GM23338 (cell line): ENCODE measurements around the gene HADH. TPM values are rescaled to one million over a fixed set of nuclear protein-coding genes. Genes with fewer than 3 reads are reported as not detected.

Experiments
- ATAC-seq: fragments of 200-7000 bp; cut with Tn5 transposase; 3 replicates; pipeline ENCODE4 v1.9.1; 2020
- DNase-seq: peaks from one replicate; pipeline ENCODE4 v3.0.0-alpha.2; 2015; ENCODE audit warnings: low spot score
- H2AFZ ChIP-seq: fragments of 200-600 bp; sonication (generic); 2 replicates; pipeline ENCODE4 v1.8.0; 2016; ENCODE audit warnings: antibody characterized with exemption, mild to moderate bottlenecking, moderate library complexity
- H3F3A ChIP-seq: fragments of 200-600 bp; sonication (generic); replicated peaks from 2 replicates; pipeline ENCODE4 v1.8.0; 2017; ENCODE audit warnings: antibody characterized with exemption, mixed run types, low read depth
- H3K27ac ChIP-seq: fragments of 200-600 bp; sonication (generic); 2 replicates; pipeline ENCODE4 v1.6.1; 2016; ENCODE audit warnings: low read depth
- H3K27me3 ChIP-seq: fragments of 200-600 bp; sonication (generic); 2 replicates; pipeline ENCODE4 v1.8.0; 2016; ENCODE audit warnings: mild to moderate bottlenecking, mixed run types, moderate library complexity; ENCODE audit not compliant: insufficient read depth
- H3K36me3 ChIP-seq: fragments of 200-600 bp; sonication (generic); 2 replicates; pipeline ENCODE4 v1.8.0; 2016; ENCODE audit warnings: mild to moderate bottlenecking; ENCODE audit not compliant: insufficient read depth
- H3K4me1 ChIP-seq: fragments of 200-600 bp; sonication (generic); 2 replicates; pipeline ENCODE4 v1.8.0; 2016; ENCODE audit warnings: mild to moderate bottlenecking, moderate library complexity; ENCODE audit not compliant: insufficient read depth
- H3K4me2 ChIP-seq: fragments of 200-600 bp; sonication (generic); 2 replicates; pipeline ENCODE4 v1.7.1; 2017; ENCODE audit warnings: mixed run types
- H3K4me3 ChIP-seq: fragments of 200-600 bp; sonication (generic); 2 replicates; pipeline ENCODE4 v1.6.1; 2016; ENCODE audit warnings: mixed run types
- H3K79me2 ChIP-seq: fragments of 200-600 bp; sonication (generic); replicated peaks from 2 replicates; pipeline ENCODE4 v1.8.0; 2017; ENCODE audit warnings: mild to moderate bottlenecking; ENCODE audit not compliant: insufficient read depth
- H3K9me2 ChIP-seq: fragments of 200-600 bp; sonication (generic); 2 replicates; pipeline ENCODE4 v1.8.0; 2017; ENCODE audit not compliant: insufficient read depth
- H4K20me1 ChIP-seq: fragments of 200-600 bp; sonication (generic); replicated peaks from 2 replicates; pipeline ENCODE4 v1.8.0; 2017; ENCODE audit warnings: mild to moderate bottlenecking; ENCODE audit not compliant: insufficient read depth
- H3K27ac Mint-ChIP-seq: 2 replicates; pipeline ENCODE4 v1.8.0; 2020; ENCODE audit warnings: inconsistent platforms, mild to moderate bottlenecking, moderate library complexity, mixed read lengths
- H3K27me3 Mint-ChIP-seq: 3 replicates; pipeline ENCODE4 v1.8.0; 2022; ENCODE audit warnings: low read depth, mild to moderate bottlenecking, moderate library complexity, mixed read lengths, inconsistent platforms; ENCODE audit not compliant: insufficient read depth, poor library complexity
- H3K36me3 Mint-ChIP-seq: 3 replicates; pipeline ENCODE4 v1.8.0; 2021; ENCODE audit warnings: low read depth, mild to moderate bottlenecking, inconsistent platforms, moderate library complexity, mixed read lengths
- H3K4me1 Mint-ChIP-seq: 3 replicates; pipeline ENCODE4 v1.8.0; 2020; ENCODE audit warnings: mild to moderate bottlenecking, inconsistent platforms, mixed read lengths
- H3K4me3 Mint-ChIP-seq: 3 replicates; pipeline ENCODE4 v1.8.0; 2021; ENCODE audit warnings: moderate library complexity, mild to moderate bottlenecking, inconsistent platforms, mixed read lengths
- H3K9me3 Mint-ChIP-seq: 3 replicates; pipeline ENCODE4 v1.8.0; 2020; ENCODE audit warnings: moderate library complexity, mild to moderate bottlenecking, inconsistent platforms, mixed read lengths
- CREB1 ChIP-seq: fragments of 250-450 bp; sonication (Bioruptor Pico); IDR thresholded peaks from 2 replicates; pipeline ENCODE4 v1.5.0; 2020; ENCODE audit warnings: low read depth, mild to moderate bottlenecking, moderate library complexity
- EZH2 ChIP-seq: fragments of 200-600 bp; sonication (generic); IDR thresholded peaks from one replicate; pipeline ENCODE4 v1.8.0; 2017; ENCODE audit warnings: antibody characterized with exemption, mild to moderate bottlenecking, low read depth; ENCODE audit not compliant: unreplicated experiment
- EZH2phosphoT487 ChIP-seq: fragments of 200-600 bp; sonication (generic); IDR thresholded peaks from one replicate; pipeline ENCODE4 v1.8.1; 2018; ENCODE audit warnings: antibody characterized with exemption; ENCODE audit not compliant: unreplicated experiment
- JUNB ChIP-seq: IDR thresholded peaks from one replicate; pipeline ENCODE4 v1.6.1; 2016; ENCODE audit warnings: antibody characterized with exemption; ENCODE audit not compliant: unreplicated experiment
- NANOG ChIP-seq: IDR thresholded peaks from 2 replicates; pipeline ENCODE4 v1.6.1; 2016; ENCODE audit warnings: antibody characterized with exemption, borderline replicate concordance
- POLR2AphosphoS5 ChIP-seq: IDR thresholded peaks from 2 replicates; pipeline ENCODE4 v1.6.1; 2016; ENCODE audit warnings: antibody characterized with exemption, low read depth
- STAT1 ChIP-seq: IDR thresholded peaks from one replicate; pipeline ENCODE4 v1.6.1; 2016; ENCODE audit warnings: antibody characterized with exemption; ENCODE audit not compliant: unreplicated experiment
- ZNF114 ChIP-seq: fragments of 250-450 bp; sonication (Bioruptor Pico); IDR thresholded peaks from 2 replicates; pipeline ENCODE4 v1.5.0; 2020; ENCODE audit warnings: mild to moderate bottlenecking, moderate library complexity
- ZNF331 ChIP-seq: fragments of 250-450 bp; sonication (Bioruptor Pico); IDR thresholded peaks from 2 replicates; pipeline ENCODE4 v1.5.0; 2020; ENCODE audit warnings: low read depth, mild to moderate bottlenecking, moderate library complexity
- polyA plus RNA-seq: library from polyadenylated mRNA; unstranded; fragments of >200 nt; fragmentation: Nextera tagmentation; extraction: Ambion mirVana; gene quantifications from 2 replicates; pipeline ENCODE4 v1.2.1, GENCODE V29; 2016
- total RNA-seq: library from RNA; depleted of rRNA; stranded (reverse); fragments of >200 nt; shearing (Covaris generic); gene quantifications from 2 replicates; pipeline ENCODE4 v1.2.3, GENCODE V29; 2014
- TF ChIP-seq, protein P1 (sequence below): IDR thresholded peaks from 2 replicates; pipeline ENCODE4 v1.6.1; 2016; ENCODE audit warnings: antibody characterized with exemption
- TF ChIP-seq, protein P2 (sequence below), 2 experiments: fragments of 200-600 bp in 1 of 2; sonication (generic) in 1 of 2; conservative IDR thresholded peaks; 2 replicates each; pipeline versions ENCODE4 v1.5.1 to v1.6.1; 2016 to 2017; ENCODE audit warnings: antibody characterized with exemption in 2 of 2, low read depth in 2 of 2, mild to moderate bottlenecking in 2 of 2, moderate library complexity in 1 of 2
- TF ChIP-seq, protein P3 (sequence below): fragments of 250-450 bp; sonication (Bioruptor Pico); IDR thresholded peaks from 2 replicates; pipeline ENCODE4 v1.5.0; 2020; ENCODE audit warnings: mild to moderate bottlenecking, moderate library complexity
- TF ChIP-seq, protein P4 (sequence below): IDR thresholded peaks from one replicate; pipeline ENCODE4 v1.6.1; 2018; ENCODE audit warnings: antibody characterized with exemption; ENCODE audit not compliant: unreplicated experiment

HADH gene
- total and polyA plus RNA-seq, 2 experiments from 2014 or later: 39.1 to 39.2 TPM

DNA sequence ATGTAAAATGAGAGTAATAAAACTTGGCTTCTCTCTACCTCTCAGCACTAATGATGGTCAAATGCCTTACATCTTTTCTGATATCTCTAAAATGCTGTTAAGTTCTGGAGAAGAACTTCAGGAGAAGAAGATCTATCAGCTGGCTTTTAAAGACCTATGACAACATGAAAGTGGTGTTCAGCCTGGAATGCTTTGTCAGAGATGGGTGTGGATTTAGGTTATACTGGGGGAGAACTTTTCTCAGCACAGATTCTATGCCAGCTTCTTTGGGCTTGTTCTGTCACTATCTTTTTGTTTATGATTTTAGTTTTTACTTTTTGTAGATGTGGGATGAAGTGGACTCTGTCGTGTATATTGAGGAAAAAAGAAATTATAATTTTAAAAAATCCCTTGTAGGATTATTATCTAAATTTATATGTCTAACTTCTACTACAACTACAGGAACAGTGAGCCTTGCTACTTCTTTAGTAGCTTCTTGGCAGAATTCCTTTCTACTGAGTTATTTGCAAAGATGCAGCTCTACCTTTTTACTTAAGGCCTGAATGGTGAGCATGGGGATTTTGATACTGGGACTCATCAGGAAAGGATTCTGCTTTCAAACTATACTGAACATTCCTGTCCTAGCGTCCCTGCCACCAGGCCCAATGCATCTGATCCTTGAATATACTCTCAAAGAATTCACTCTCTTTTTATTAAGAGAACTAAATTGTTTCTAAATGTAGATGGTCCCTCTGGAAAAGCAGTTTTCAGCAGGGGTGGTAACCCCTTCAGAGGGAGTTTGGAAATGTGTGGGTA, 38.7 kb upstream of the HADH start:
- Histone ChIP-seq H3K36me3 (peaks cover 3% of the 10 kb centered on the region; the same call in 1 of the 2 replicates), H3K4me1 (no peaks in the 10 kb centered on the region), H3F3A (no peaks in the 10 kb centered on the region), H3K4me3 (no peak overlapping the region), H3K27ac (no peak overlapping the region), H3K4me2 (no peak overlapping the region), H3K79me2 (no peaks in the 10 kb centered on the region), H4K20me1 (no peaks in the 10 kb centered on the region), H3K9me2 (0 out of 2 replicates have a peak, but pooled peaks cover 3% of the 10 kb centered on the region), H2AFZ (no peak overlapping the region), H3K27me3 (no peaks in the 10 kb centered on the region)
- ATAC-seq (no peak), DNase-seq (no peak)
- H3K27me3 Mint-ChIP-seq: peaks cover 2% of the 10 kb centered on the region
- no peak overlapping the region for H3K4me3 Mint-ChIP-seq
- peaks cover 11% of the 10 kb centered on the region for H3K9me3 Mint-ChIP-seq
- H3K36me3 Mint-ChIP-seq: peaks cover 26% of the 10 kb centered on the region; the same call in 2 of the 3 replicates
- H3K27ac Mint-ChIP-seq: no peak overlapping the region
- TF ChIP-seq EZH2phosphoT487: no peak
- TF ChIP-seq ZNF114: no peak
- TF ChIP-seq, protein P1, sequence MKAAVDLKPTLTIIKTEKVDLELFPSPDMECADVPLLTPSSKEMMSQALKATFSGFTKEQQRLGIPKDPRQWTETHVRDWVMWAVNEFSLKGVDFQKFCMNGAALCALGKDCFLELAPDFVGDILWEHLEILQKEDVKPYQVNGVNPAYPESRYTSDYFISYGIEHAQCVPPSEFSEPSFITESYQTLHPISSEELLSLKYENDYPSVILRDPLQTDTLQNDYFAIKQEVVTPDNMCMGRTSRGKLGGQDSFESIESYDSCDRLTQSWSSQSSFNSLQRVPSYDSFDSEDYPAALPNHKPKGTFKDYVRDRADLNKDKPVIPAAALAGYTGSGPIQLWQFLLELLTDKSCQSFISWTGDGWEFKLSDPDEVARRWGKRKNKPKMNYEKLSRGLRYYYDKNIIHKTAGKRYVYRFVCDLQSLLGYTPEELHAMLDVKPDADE: no peak
- no peak for TF ChIP-seq CREB1 (CRISPR knock-in tag)
- TF ChIP-seq STAT1: no peak
- no peak for TF ChIP-seq EZH2
- TF ChIP-seq, protein P2, sequence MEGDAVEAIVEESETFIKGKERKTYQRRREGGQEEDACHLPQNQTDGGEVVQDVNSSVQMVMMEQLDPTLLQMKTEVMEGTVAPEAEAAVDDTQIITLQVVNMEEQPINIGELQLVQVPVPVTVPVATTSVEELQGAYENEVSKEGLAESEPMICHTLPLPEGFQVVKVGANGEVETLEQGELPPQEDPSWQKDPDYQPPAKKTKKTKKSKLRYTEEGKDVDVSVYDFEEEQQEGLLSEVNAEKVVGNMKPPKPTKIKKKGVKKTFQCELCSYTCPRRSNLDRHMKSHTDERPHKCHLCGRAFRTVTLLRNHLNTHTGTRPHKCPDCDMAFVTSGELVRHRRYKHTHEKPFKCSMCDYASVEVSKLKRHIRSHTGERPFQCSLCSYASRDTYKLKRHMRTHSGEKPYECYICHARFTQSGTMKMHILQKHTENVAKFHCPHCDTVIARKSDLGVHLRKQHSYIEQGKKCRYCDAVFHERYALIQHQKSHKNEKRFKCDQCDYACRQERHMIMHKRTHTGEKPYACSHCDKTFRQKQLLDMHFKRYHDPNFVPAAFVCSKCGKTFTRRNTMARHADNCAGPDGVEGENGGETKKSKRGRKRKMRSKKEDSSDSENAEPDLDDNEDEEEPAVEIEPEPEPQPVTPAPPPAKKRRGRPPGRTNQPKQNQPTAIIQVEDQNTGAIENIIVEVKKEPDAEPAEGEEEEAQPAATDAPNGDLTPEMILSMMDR (conservative IDR thresholded peaks at IDR 0.05; ENCODE audit: low read depth in 2 of 2): no peak
- TF ChIP-seq ZNF331: no peak
- TF ChIP-seq, protein P3, sequence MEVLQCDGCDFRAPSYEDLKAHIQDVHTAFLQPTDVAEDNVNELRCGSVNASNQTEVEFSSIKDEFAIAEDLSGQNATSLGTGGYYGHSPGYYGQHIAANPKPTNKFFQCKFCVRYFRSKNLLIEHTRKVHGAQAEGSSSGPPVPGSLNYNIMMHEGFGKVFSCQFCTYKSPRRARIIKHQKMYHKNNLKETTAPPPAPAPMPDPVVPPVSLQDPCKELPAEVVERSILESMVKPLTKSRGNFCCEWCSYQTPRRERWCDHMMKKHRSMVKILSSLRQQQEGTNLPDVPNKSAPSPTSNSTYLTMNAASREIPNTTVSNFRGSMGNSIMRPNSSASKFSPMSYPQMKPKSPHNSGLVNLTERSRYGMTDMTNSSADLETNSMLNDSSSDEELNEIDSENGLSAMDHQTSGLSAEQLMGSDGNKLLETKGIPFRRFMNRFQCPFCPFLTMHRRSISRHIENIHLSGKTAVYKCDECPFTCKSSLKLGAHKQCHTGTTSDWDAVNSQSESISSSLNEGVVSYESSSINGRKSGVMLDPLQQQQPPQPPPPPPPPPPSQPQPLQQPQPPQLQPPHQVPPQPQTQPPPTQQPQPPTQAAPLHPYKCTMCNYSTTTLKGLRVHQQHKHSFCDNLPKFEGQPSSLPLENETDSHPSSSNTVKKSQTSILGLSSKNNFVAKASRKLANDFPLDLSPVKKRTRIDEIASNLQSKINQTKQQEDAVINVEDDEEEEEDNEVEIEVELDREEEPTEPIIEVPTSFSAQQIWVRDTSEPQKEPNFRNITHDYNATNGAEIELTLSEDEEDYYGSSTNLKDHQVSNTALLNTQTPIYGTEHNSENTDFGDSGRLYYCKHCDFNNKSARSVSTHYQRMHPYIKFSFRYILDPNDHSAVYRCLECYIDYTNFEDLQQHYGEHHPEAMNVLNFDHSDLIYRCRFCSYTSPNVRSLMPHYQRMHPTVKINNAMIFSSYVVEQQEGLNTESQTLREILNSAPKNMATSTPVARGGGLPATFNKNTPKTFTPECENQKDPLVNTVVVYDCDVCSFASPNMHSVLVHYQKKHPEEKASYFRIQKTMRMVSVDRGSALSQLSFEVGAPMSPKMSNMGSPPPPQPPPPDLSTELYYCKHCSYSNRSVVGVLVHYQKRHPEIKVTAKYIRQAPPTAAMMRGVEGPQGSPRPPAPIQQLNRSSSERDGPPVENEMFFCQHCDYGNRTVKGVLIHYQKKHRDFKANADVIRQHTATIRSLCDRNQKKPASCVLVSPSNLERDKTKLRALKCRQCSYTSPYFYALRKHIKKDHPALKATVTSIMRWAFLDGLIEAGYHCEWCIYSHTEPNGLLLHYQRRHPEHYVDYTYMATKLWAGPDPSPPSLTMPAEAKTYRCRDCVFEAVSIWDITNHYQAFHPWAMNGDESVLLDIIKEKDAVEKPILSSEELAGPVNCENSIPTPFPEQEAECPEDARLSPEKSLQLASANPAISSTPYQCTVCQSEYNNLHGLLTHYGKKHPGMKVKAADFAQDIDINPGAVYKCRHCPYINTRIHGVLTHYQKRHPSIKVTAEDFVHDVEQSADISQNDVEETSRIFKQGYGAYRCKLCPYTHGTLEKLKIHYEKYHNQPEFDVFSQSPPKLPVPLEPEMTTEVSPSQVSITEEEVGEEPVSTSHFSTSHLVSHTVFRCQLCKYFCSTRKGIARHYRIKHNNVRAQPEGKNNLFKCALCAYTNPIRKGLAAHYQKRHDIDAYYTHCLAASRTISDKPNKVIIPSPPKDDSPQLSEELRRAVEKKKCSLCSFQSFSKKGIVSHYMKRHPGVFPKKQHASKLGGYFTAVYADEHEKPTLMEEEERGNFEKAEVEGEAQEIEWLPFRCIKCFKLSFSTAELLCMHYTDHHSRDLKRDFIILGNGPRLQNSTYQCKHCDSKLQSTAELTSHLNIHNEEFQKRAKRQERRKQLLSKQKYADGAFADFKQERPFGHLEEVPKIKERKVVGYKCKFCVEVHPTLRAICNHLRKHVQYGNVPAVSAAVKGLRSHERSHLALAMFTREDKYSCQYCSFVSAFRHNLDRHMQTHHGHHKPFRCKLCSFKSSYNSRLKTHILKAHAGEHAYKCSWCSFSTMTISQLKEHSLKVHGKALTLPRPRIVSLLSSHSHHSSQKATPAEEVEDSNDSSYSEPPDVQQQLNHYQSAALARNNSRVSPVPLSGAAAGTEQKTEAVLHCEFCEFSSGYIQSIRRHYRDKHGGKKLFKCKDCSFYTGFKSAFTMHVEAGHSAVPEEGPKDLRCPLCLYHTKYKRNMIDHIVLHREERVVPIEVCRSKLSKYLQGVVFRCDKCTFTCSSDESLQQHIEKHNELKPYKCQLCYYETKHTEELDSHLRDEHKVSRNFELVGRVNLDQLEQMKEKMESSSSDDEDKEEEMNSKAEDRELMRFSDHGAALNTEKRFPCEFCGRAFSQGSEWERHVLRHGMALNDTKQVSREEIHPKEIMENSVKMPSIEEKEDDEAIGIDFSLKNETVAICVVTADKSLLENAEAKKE (CRISPR knock-in tag): no peak
- TF ChIP-seq POLR2AphosphoS5: no peak
- no peak for TF ChIP-seq NANOG
- TF ChIP-seq JUNB: no peak
- TF ChIP-seq, protein P4, sequence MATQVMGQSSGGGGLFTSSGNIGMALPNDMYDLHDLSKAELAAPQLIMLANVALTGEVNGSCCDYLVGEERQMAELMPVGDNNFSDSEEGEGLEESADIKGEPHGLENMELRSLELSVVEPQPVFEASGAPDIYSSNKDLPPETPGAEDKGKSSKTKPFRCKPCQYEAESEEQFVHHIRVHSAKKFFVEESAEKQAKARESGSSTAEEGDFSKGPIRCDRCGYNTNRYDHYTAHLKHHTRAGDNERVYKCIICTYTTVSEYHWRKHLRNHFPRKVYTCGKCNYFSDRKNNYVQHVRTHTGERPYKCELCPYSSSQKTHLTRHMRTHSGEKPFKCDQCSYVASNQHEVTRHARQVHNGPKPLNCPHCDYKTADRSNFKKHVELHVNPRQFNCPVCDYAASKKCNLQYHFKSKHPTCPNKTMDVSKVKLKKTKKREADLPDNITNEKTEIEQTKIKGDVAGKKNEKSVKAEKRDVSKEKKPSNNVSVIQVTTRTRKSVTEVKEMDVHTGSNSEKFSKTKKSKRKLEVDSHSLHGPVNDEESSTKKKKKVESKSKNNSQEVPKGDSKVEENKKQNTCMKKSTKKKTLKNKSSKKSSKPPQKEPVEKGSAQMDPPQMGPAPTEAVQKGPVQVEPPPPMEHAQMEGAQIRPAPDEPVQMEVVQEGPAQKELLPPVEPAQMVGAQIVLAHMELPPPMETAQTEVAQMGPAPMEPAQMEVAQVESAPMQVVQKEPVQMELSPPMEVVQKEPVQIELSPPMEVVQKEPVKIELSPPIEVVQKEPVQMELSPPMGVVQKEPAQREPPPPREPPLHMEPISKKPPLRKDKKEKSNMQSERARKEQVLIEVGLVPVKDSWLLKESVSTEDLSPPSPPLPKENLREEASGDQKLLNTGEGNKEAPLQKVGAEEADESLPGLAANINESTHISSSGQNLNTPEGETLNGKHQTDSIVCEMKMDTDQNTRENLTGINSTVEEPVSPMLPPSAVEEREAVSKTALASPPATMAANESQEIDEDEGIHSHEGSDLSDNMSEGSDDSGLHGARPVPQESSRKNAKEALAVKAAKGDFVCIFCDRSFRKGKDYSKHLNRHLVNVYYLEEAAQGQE: no peak
- no peaks in the 10 kb centered on the region for H3K4me1 Mint-ChIP-seq
